Suprapubic skin (tissue), 4 donors: ENCODE results near the gene TNIK.

ENCODE experiments used
- CTCF ChIP-seq, 2 donors: fragments of 200-600 bp in 1 of 2; fragments of 450-650 bp in 1 of 2; sonication (generic) in 1 of 2; IDR thresholded peaks; one replicate each; pipeline ENCODE4 v1.5.1; 2016 to 2019; ENCODE audit warnings: antibody characterized with exemption in 2 of 2, mild to moderate bottlenecking in 1 of 2, moderate library complexity in 1 of 2
- EP300 ChIP-seq: sonication (generic); formaldehyde crosslinking; IDR thresholded peaks from one replicate; pipeline ENCODE4 v1.6.1; 2017; ENCODE audit warnings: antibody characterized with exemption
- POLR2AphosphoS5 ChIP-seq, 3 donors: sonication (generic); formaldehyde crosslinking; IDR thresholded peaks; one replicate each; pipeline ENCODE4 v1.6.1; 2017; ENCODE audit warnings: antibody characterized with exemption in 3 of 3

- TF ChIP-seq POLR2AphosphoS5 (IDR thresholded peaks at IDR 0.05) (no peak), EP300 (no peak), CTCF (IDR thresholded peaks at IDR 0.05) (no peak)
Measured at GRCh38 chr3:171335559-171335958, 124.6 kb downstream of the TNIK start.
